Measurements from ENCODE around the gene BTG4. TPM values are rescaled to one million over a fixed set of nuclear protein-coding genes. Genes with fewer than 3 reads are reported as not detected.

Gene BTG4
- total RNA-seq, 1 donor = not detected

DNA sequence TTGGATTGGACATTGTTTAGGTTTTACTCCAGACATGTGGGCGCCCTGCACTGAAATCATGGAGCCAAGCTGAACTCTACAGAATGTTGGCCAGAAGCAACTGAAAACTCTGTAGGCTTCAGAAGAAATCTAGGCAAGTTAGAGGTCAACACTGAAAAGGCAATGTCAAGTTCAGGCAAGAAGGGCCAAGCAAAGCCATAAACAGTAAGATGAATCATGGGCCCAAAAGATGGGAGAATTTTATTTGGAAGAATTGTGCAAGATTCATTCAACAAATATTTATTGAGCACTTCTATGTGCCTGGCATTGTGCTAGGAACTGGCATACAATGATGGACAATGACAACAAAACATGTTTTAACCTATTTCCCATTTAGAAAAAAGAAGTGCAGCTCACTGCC is 13.3 kb upstream of the BTG4 start:
- H3K4me3 ChIP-seq (ENCODE audit: low read length) = no peak overlapping the region
- H3K9me3 ChIP-seq (ENCODE audit: low read depth, low read length) = no peaks in the 10 kb centered on the region
- H3K4me1 ChIP-seq (ENCODE audit: insufficient read depth, low read length) = no peaks in the 10 kb centered on the region
- peaks cover 7% of the 10 kb centered on the region for H3K27me3 ChIP-seq (ENCODE audit: insufficient read depth, low read length)

DNA sequence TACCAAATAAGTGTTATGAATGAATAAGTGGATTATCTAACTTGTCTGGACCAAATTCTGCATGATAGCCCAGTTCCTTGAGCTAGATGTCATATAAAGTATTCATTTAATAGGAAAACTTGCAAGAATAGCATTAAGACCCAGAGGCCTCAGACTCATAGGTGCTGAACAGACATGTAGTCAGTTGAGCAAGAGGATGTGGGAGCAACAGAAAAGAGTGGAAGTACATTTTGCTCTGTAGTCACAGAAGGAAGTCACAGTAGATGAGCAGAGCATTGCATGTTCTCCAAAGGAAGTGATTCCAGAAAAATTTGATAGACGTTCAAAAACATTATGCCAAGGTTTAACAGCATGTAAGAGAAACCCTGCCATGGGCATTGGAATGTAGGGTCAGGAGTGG is 11.9 kb upstream of the BTG4 start:
- Histone ChIP-seq H3K4me1 (ENCODE audit: insufficient read depth, low read length) (no peaks in the 10 kb centered on the region), H3K4me3 (ENCODE audit: low read length) (no peak overlapping the region), H3K27me3 (ENCODE audit: insufficient read depth, low read length) (peaks cover 7% of the 10 kb centered on the region), H3K9me3 (ENCODE audit: low read depth, low read length) (no peaks in the 10 kb centered on the region)

GRCh38 chr11:111523343-111523742 is 11.2 kb upstream of the BTG4 start:
- Histone ChIP-seq H3K4me1 (ENCODE audit: insufficient read depth, low read length) (no peaks in the 10 kb centered on the region), H3K9me3 (ENCODE audit: low read depth, low read length) (no peaks in the 10 kb centered on the region), H3K4me3 (ENCODE audit: low read length) (no peak overlapping the region), H3K27me3 (ENCODE audit: insufficient read depth, low read length) (peaks cover 7% of the 10 kb centered on the region)

- Histone ChIP-seq H3K9me3 (ENCODE audit: low read depth, low read length) (no peaks in the 10 kb centered on the region), H3K4me1 (ENCODE audit: insufficient read depth, low read length) (no peaks in the 10 kb centered on the region), H3K27me3 (ENCODE audit: insufficient read depth, low read length) (peaks cover 7% of the 10 kb centered on the region), H3K4me3 (ENCODE audit: low read length) (no peak overlapping the region)
Measured at GRCh38 chr11:111522426-111522825, 10.2 kb upstream of the BTG4 start.

DNA sequence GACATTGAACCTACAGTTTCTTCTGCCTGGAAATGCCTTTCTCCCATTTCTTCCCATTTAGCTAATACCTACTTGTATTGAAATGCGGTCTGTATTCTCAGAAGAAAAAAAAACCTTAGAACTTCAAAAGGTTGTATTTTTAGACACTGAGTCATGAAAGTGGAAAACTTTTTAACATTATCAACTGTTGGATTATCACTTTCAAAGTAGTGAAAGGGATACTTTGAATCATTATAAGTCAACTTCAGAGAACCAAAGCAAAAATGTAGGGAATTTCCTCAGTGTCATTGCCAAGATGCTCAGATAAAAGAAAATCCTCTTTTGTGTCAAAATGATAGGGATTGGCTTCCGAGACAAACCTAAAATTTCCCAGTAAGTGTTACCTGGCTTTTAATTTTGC is 8.9 kb upstream of the BTG4 start:
- Histone ChIP-seq H3K4me1 (ENCODE audit: insufficient read depth, low read length) (no peaks in the 10 kb centered on the region), H3K27me3 (ENCODE audit: insufficient read depth, low read length) (peaks cover 8% of the 10 kb centered on the region), H3K9me3 (ENCODE audit: low read depth, low read length) (no peaks in the 10 kb centered on the region)

DNA sequence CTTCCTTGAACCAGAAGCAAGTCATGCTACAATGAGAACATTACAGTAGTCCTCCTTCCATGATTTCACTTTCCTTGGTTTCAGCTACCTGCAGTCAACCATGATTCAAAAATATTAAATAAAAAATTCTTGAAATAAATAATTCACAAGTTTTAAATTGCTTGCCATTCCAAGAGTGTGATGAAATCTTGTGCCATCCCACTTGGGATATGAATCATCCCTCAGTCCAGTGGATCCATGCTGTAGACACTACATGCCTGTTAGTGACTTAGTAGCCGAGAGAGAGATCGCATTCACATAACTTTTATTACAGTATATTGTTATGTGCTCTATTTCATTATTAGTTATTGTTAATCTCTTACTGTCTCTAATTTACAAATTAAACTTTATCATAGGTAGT is 8.4 kb upstream of the BTG4 start:
- peaks cover 13% of the 10 kb centered on the region for H3K27me3 ChIP-seq (ENCODE audit: insufficient read depth, low read length)
- H3K9me3 ChIP-seq (ENCODE audit: low read depth, low read length) = no peaks in the 10 kb centered on the region
- no peaks in the 10 kb centered on the region for H3K4me1 ChIP-seq (ENCODE audit: insufficient read depth, low read length)
- no peak overlapping the region for H3K4me3 ChIP-seq (ENCODE audit: low read length)

More for the DNA sequence above, 8.9 kb upstream of the BTG4 start:
- no peak overlapping the region for H3K4me3 ChIP-seq (ENCODE audit: low read length)

- peaks cover 4% of the 10 kb centered on the region for H3K4me1 ChIP-seq (ENCODE audit: insufficient read depth, low read length)
- H3K9me3 ChIP-seq (ENCODE audit: low read depth, low read length) = no peaks in the 10 kb centered on the region
- H3K27me3 ChIP-seq (ENCODE audit: insufficient read depth, low read length) = peaks cover 30% of the 10 kb centered on the region
- H3K4me3 ChIP-seq (ENCODE audit: low read length) = no peak overlapping the region
Measured at GRCh38 chr11:111518668-111519067, 6.5 kb upstream of the BTG4 start.

DNA sequence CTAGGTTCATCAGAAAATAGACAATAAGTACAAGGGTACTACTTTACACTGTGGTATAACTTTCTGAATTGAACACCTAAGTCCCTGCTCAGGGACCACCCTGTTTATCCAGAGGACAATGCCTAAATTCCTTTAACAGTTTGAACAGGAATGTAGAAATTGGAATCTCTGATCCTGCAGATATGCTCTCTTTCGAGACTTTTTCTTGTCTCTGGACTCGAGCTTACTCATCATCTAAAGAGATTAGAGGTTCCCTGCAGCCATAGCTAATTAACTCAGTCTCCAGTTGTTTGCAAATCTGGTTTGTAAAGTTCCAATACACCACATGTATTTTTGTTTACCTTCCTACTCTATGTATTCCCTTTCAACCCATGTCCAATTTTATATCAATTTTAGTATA is 3.4 kb upstream of the BTG4 start:
- no peaks in the 10 kb centered on the region for H3K9me3 ChIP-seq (ENCODE audit: low read depth, low read length)
- H3K4me3 ChIP-seq (ENCODE audit: low read length) = no peak overlapping the region
- peaks cover 13% of the 10 kb centered on the region for H3K4me1 ChIP-seq (ENCODE audit: insufficient read depth, low read length)
- peaks cover 44% of the 10 kb centered on the region for H3K27me3 ChIP-seq (ENCODE audit: insufficient read depth, low read length)

GRCh38 chr11:111514216-111515031 is 2.2 kb upstream of the BTG4 start, which contains the start of gene HOATZ:
TSS of gene HOATZ (plus strand) at chr11:111514778. CDS start at chr11:111514785, 7 bp downstream.
- peaks cover 48% of the 10 kb centered on the region for H3K27me3 ChIP-seq (ENCODE audit: insufficient read depth, low read length)
- H3K4me1 ChIP-seq (ENCODE audit: insufficient read depth, low read length) = peaks cover 13% of the 10 kb centered on the region
- H3K4me3 ChIP-seq (ENCODE audit: low read length) = no peak within 1 kb of the TSS
- H3K9me3 ChIP-seq (ENCODE audit: low read depth, low read length) = no peaks in the 10 kb centered on the region

DNA sequence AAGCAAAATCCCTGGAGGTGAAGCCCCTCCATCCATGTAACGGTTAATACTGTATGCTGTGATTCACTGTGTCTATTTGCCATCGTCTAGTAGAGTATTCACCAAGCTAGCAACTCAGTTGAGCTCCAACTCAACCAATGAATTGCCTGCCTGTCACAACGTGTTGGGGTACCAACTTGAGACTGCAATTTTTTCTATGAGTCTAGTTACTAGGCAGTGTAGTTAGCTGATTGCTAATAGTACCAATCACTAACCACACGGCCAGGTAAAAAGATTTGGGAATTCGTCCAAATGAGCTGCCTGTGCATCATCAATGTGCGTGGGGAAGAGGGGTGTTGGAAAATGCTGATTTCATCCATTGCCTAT is 1.0 kb upstream of the BTG4 start:
- Histone ChIP-seq H3K4me1 (ENCODE audit: insufficient read depth, low read length) (peaks cover 13% of the 10 kb centered on the region), H3K4me3 (ENCODE audit: low read length) (no peak overlapping the region), H3K9me3 (ENCODE audit: low read depth, low read length) (no peaks in the 10 kb centered on the region), H3K27me3 (ENCODE audit: insufficient read depth, low read length) (peaks cover 48% of the 10 kb centered on the region)

DNA sequence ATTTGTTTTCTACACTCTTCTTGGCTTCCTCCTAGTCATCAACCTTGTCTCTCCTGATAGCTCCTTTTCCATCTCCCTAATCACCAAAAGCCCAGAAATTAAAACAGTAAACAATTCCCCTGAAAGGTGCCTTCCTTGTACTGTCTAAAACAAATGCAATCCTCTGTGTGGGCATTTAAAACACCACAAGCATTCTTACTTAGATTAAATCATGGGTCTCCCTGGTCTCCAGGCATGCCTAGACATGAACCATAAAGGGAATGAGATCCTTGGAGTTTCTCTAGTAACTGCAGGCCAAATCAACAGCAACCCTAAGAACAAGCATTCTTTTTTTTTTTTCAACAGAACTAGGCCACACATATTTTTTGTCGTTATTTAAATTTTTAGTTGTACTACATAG is 1.9 kb downstream of the BTG4 start:
- H3K27me3 ChIP-seq (ENCODE audit: insufficient read depth, low read length) = peaks cover 40% of the 10 kb centered on the region
- H3K4me3 ChIP-seq (ENCODE audit: low read length) = no peak overlapping the region
- peaks cover 13% of the 10 kb centered on the region for H3K4me1 ChIP-seq (ENCODE audit: insufficient read depth, low read length)
- no peaks in the 10 kb centered on the region for H3K9me3 ChIP-seq (ENCODE audit: low read depth, low read length)

GRCh38 chr11:111502611-111503010 is 9.6 kb downstream of the BTG4 start:
- Histone ChIP-seq H3K9me3 (ENCODE audit: low read depth, low read length) (no peaks in the 10 kb centered on the region), H3K4me1 (ENCODE audit: insufficient read depth, low read length) (no peaks in the 10 kb centered on the region), H3K4me3 (ENCODE audit: low read length) (no peak overlapping the region), H3K27me3 (ENCODE audit: insufficient read depth, low read length) (peaks cover 9% of the 10 kb centered on the region)

GRCh38 chr11:111500481-111500880 is 11.7 kb downstream of the BTG4 start:
- no peak overlapping the region for H3K4me3 ChIP-seq (ENCODE audit: low read length)
- H3K9me3 ChIP-seq (ENCODE audit: low read depth, low read length) = no peaks in the 10 kb centered on the region
- peaks cover 9% of the 10 kb centered on the region for H3K27me3 ChIP-seq (ENCODE audit: insufficient read depth, low read length)
- H3K4me1 ChIP-seq (ENCODE audit: insufficient read depth, low read length) = no peaks in the 10 kb centered on the region

DNA sequence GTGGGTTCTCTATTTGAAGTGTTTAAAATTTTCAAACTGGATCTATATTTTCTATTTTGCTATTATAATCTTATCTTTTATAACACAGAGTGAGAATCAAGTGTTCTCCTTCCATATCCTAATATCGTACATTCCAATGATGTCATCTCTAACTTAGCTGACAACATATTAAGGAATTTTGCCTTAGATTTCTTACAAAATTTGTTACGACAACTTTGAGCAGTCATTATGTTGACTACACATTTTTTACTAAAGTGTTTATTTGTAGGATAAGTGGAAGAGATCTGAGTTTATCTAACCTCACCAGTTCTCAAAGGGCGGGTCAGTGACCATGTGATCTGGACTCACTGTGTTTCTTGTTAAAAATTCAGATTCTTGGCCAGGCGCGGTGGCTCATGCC is 12.7 kb downstream of the BTG4 start:
- no peak overlapping the region for H3K4me3 ChIP-seq (ENCODE audit: low read length)

DNA sequence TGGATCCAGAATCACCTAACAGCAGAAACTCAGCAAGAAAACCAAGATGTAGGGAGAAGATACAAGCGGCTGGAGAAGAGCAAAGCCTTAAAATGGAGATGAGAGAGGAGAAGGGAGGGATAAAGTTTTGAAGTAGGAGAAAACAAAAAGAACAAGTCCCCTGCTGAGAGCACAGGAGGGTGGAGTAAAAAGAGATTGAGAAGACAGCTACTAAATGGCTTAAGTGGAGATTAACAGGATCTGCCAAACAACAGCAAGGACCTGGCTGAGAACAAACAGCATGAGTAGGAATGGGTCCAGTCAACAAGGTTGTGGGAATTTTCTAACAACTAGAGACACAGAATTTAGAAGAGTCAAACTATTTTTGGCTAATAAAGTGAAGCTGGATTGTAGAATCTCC is 18.1 kb downstream of the BTG4 start:
- H3K9me3 ChIP-seq (ENCODE audit: low read depth, low read length) = no peaks in the 10 kb centered on the region
- H3K4me3 ChIP-seq (ENCODE audit: low read length) = no peak overlapping the region
- no peaks in the 10 kb centered on the region for H3K27me3 ChIP-seq (ENCODE audit: insufficient read depth, low read length)
- H3K4me1 ChIP-seq (ENCODE audit: insufficient read depth, low read length) = no peaks in the 10 kb centered on the region

More for the DNA sequence above, 12.7 kb downstream of the BTG4 start:
- H3K27me3 ChIP-seq (ENCODE audit: insufficient read depth, low read length) = peaks cover 3% of the 10 kb centered on the region
- no peaks in the 10 kb centered on the region for H3K9me3 ChIP-seq (ENCODE audit: low read depth, low read length)
- no peaks in the 10 kb centered on the region for H3K4me1 ChIP-seq (ENCODE audit: insufficient read depth, low read length)

- no peaks in the 10 kb centered on the region for H3K9me3 ChIP-seq (ENCODE audit: low read depth, low read length)
- no peaks in the 10 kb centered on the region for H3K4me1 ChIP-seq (ENCODE audit: insufficient read depth, low read length)
- no peak overlapping the region for H3K4me3 ChIP-seq (ENCODE audit: low read length)
- no peaks in the 10 kb centered on the region for H3K27me3 ChIP-seq (ENCODE audit: insufficient read depth, low read length)
Measured at GRCh38 chr11:111490496-111490895, 21.7 kb downstream of the BTG4 start.

All from mononuclear cell (primary cell).